Right lobe of liver (tissue), 6 donors: ENCODE results near the gene DCDC1. TPM values are rescaled to one million over a fixed set of nuclear protein-coding genes. Genes with fewer than 3 reads are reported as not detected.

Experiments used
- ATAC-seq, 4 donors: fragments of 200-7000 bp; cut with Tn5 transposase; one replicate each; pipeline ENCODE4 v1.9.1; 2020; ENCODE audit warnings: mild to moderate bottlenecking in 4 of 4, moderate library complexity in 4 of 4
- DNase-seq, 3 donors: peaks; one replicate each; pipeline ENCODE4 v3.0.0-alpha.2; 2020
- H3K27ac ChIP-seq, 3 donors: fragments of 200-600 bp; one replicate each; pipeline ENCODE4 v1.8.0; 2022
- H3K27me3 ChIP-seq, 2 donors: fragments of 200-600 bp; one replicate each; pipeline ENCODE4 v1.8.0; 2022
- H3K36me3 ChIP-seq, 4 donors: fragments of 200-600 bp; sonication (generic) in 1 of 4; one replicate each; pipeline versions ENCODE4 v1.5.1 to v1.8.0; 2017 to 2022; ENCODE audit warnings: control low read depth in 1 of 4
- H3K4me1 ChIP-seq, 4 donors: fragments of 200-600 bp; sonication (generic) in 1 of 4; one replicate each; pipeline versions ENCODE4 v1.5.1 to v1.8.0; 2017 to 2022; ENCODE audit warnings: control low read depth in 1 of 4
- H3K4me3 ChIP-seq, 3 donors: fragments of 200-600 bp; one replicate each; pipeline ENCODE4 v1.8.0; 2022
- H3K9me3 ChIP-seq, 4 donors: fragments of 200-600 bp; sonication (generic) in 1 of 4; one replicate each; pipeline versions ENCODE4 v1.5.1 to v1.8.0; 2017 to 2022; ENCODE audit warnings: control low read depth in 1 of 4
- POLR2A ChIP-seq: fragments of 450-650 bp; IDR thresholded peaks from one replicate; pipeline ENCODE4 v1.6.1; 2017; ENCODE audit warnings: antibody characterized with exemption, mild to moderate bottlenecking
- WGBS: methylation state at CpG from one replicate; pipeline ENCODE4 v1.1.6; 2018; ENCODE audit warnings: low coverage, low lambda C conversion rate; ENCODE audit not compliant: insufficient coverage; ENCODE audit errors: missing lambda C conversion rate; 5-methylcytosine and 5-hydroxymethylcytosine counted together
- intact Hi-C, 2 donors: fragments of 100-400 bp; cut with DNase I; formaldehyde crosslinking; loops; one replicate each; pipeline versions ENCODE4 v1.11.2 to v1.14.1; 2022
- total RNA-seq, 6 experiments: library from RNA; depleted of rRNA in 2 of 6; stranded (reverse); fragments of >200 nt in 2 of 6; fragmentation: NEBNext Ultra II Directional in 3 of 6; extraction: Animal tissue kit (Norgen Biotek cat#: 25700) in 3 of 6; gene quantifications; one replicate each; pipeline versions ENCODE4 v1.1.0 to v1.2.4, GENCODE V29; 2016 to 2023
- TF ChIP-seq, protein P1 (sequence below), 4 donors: fragments of 200-600 bp in 3 of 4; fragments of 450-650 bp in 1 of 4; IDR thresholded peaks; one replicate each; pipeline versions ENCODE4 v1.5.1 to v1.8.0; 2016 to 2022; ENCODE audit warnings: antibody characterized with exemption in 4 of 4, mild to moderate bottlenecking in 2 of 4
- donor health status: DM: no; HTN: yes; CAD: no.
- donor health status: DM: no; HTN: no; CAD: no.
- donor health status: DM: no; HTN: no; CAD: no.
- donor health status: DM: no; HTN: yes; CAD: no.
- donor health status: DM: no; HTN: yes; CAD: no.

DCDC1 gene
- total RNA-seq, 6 experiments from 2014 or later = 1.9 to 4.8 (median 2.6) TPM

DNA sequence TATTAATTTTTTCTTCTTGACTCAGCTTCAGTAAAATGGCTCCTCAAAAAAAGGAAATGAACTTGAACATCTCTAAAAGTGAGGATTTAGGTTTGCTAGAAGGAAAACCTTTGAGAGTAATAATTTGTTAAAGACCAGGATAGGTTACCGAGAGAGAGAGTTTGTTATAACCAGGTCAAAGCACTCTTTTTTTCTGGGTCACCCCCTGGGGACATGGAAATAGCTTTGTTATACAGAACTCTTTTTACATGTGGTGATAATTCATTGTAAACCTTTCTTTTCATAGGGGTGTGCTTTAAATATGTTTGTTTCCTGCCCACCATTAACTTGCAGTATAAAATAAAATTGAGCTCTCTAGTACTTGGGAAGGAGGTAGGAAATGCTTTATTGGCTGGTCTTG, 47.8 kb upstream of the DCDC1 start:
- Histone ChIP-seq H3K27ac (no peak overlapping the region), H3K4me1 (no peaks in the 10 kb centered on the region), H3K9me3 (no peaks in the 10 kb centered on the region), H3K36me3 (no peaks in the 10 kb centered on the region), H3K27me3 (no peaks in the 10 kb centered on the region), H3K4me3 (no peak overlapping the region)
- DNase-seq (no peak), ATAC-seq (no peak)
- intact Hi-C loops = no loop called here
- 100% methylated on average over 1 of the region's 1 CpG for WGBS
- TF ChIP-seq, protein P1, sequence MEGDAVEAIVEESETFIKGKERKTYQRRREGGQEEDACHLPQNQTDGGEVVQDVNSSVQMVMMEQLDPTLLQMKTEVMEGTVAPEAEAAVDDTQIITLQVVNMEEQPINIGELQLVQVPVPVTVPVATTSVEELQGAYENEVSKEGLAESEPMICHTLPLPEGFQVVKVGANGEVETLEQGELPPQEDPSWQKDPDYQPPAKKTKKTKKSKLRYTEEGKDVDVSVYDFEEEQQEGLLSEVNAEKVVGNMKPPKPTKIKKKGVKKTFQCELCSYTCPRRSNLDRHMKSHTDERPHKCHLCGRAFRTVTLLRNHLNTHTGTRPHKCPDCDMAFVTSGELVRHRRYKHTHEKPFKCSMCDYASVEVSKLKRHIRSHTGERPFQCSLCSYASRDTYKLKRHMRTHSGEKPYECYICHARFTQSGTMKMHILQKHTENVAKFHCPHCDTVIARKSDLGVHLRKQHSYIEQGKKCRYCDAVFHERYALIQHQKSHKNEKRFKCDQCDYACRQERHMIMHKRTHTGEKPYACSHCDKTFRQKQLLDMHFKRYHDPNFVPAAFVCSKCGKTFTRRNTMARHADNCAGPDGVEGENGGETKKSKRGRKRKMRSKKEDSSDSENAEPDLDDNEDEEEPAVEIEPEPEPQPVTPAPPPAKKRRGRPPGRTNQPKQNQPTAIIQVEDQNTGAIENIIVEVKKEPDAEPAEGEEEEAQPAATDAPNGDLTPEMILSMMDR (IDR thresholded peaks at IDR 0.05) = no peak
- TF ChIP-seq POLR2A = no peak

DNA sequence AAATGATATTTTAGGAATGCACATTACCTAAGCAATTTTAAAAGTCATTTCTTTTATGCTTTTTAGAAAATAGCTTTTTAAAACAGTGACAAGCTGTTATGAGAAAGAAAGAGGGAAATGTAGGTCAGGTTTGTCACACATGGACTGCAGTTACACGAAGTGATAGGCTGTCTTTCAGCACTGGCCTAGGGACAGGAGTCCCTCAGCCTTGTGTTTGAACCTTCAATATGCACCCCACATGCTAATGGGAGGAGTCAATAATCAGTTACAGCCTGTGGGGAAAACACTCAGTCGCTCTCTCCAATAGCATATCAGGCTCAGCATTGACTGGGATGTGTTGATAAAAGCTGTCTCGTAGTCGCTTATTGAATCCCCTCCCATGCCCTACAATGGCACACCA, 45.9 kb upstream of the DCDC1 start:
- ATAC-seq = no peak
- no peaks in the 10 kb centered on the region for H3K36me3 ChIP-seq
- no peaks in the 10 kb centered on the region for H3K27me3 ChIP-seq
- intact Hi-C loops = no loop called here
- H3K27ac ChIP-seq = no peak overlapping the region
- TF ChIP-seq POLR2A = no peak
- TF ChIP-seq, protein P1 (IDR thresholded peaks at IDR 0.05) = no peak
- no peak for DNase-seq
- H3K9me3 ChIP-seq = no peaks in the 10 kb centered on the region
- WGBS = 83% methylated on average over 3 of the region's 4 CpGs
- no peak overlapping the region for H3K4me3 ChIP-seq
- no peaks in the 10 kb centered on the region for H3K4me1 ChIP-seq

DNA sequence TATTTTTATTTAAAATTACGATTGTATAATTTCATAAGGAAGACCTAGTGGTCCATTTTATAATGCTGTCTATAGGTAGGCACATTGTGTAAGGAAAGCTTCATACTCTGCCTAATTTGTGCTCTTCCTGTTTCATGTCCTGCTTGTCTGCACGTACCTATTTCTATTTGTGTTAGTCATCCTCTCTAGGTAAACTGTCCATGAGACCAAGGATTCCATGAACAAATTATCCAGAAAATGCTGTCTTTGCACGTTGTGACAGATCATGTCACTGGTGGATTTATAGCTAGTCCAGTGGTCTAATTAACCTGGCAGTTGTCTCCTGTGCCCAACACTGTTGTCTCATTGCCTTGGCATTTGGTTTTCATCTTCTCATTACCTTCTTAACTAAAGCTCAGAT, 44.8 kb upstream of the DCDC1 start:
- Histone ChIP-seq H3K36me3 (no peaks in the 10 kb centered on the region), H3K27ac (no peak overlapping the region), H3K4me3 (no peak overlapping the region), H3K27me3 (no peaks in the 10 kb centered on the region), H3K4me1 (no peaks in the 10 kb centered on the region), H3K9me3 (no peaks in the 10 kb centered on the region)
- intact Hi-C loops = no loop called here
- ATAC-seq (no peak), DNase-seq (no peak)
- TF ChIP-seq, protein P1 (IDR thresholded peaks at IDR 0.05) = no peak
- no peak for TF ChIP-seq POLR2A
- 79% methylated on average over 3 of the region's 3 CpGs for WGBS

DNA sequence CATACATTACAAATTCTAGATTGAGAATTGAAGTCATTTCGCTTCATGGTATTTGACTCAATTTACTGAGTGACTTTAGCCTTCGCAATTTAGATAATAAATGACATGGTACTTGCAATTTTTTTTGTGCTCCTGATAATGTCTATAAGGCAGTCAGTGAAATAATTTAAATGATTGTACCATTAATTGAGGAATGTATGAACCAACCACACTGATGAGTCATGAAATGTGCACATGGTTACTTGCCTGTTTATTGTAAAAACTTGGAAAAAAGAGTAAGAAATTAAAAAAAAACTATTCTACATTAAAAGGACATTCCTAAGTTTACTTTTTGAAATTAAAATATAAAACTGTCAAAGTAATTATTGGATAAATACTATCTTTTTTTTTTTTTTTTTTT, 43.4 kb upstream of the DCDC1 start:
- intact Hi-C loops = no loop called here
- no peaks in the 10 kb centered on the region for H3K9me3 ChIP-seq
- DNase-seq = no peak
- H3K27ac ChIP-seq = no peak overlapping the region
- no peak for ATAC-seq
- H3K4me1 ChIP-seq = no peaks in the 10 kb centered on the region
- TF ChIP-seq, protein P1 (IDR thresholded peaks at IDR 0.05) = no peak
- TF ChIP-seq POLR2A = no peak
- H3K36me3 ChIP-seq = no peaks in the 10 kb centered on the region
- no peaks in the 10 kb centered on the region for H3K27me3 ChIP-seq
- 97% methylated on average over 2 of the region's 2 CpGs for WGBS
- H3K4me3 ChIP-seq = no peak overlapping the region

DNA sequence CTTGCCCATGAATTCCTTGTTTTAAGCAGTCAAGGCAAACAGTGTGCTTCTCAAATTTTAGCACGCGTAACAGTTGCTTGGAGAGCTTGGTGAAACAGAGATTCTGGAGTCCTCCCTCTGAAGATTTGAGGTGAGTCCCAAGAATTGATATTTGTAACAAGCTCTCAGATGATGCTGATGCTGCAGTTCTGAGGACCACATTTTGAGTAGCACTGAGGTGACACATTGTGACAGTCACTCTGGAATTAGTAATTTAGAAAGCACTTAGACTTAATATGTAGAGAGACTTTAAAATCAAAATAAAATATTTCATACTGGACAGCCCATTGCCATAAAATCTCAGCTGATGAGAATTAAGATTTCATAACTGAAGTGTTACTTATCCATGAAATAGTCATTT, 38.7 kb upstream of the DCDC1 start:
- intact Hi-C loops = no loop called here
- Histone ChIP-seq H3K27me3 (no peaks in the 10 kb centered on the region), H3K27ac (no peak overlapping the region), H3K4me1 (no peaks in the 10 kb centered on the region), H3K36me3 (no peaks in the 10 kb centered on the region), H3K4me3 (no peak overlapping the region), H3K9me3 (no peaks in the 10 kb centered on the region)
- TF ChIP-seq POLR2A = no peak
- TF ChIP-seq, protein P1 (IDR thresholded peaks at IDR 0.05) = no peak
- 92% methylated on average over 2 of the region's 2 CpGs for WGBS
- DNase-seq (no peak), ATAC-seq (no peak)
